GM21717 (cell line): ENCODE measurements around the gene SRGAP3.

Experiments used
- ATAC-seq: cut with Tn5 transposase; IDR thresholded peaks from one replicate; pipeline ENCODE4 v1.9.1; 2021; ENCODE audit warnings: mild to moderate bottlenecking, moderate library complexity; ENCODE audit not compliant: unreplicated experiment

Gene SRGAP3

DNA sequence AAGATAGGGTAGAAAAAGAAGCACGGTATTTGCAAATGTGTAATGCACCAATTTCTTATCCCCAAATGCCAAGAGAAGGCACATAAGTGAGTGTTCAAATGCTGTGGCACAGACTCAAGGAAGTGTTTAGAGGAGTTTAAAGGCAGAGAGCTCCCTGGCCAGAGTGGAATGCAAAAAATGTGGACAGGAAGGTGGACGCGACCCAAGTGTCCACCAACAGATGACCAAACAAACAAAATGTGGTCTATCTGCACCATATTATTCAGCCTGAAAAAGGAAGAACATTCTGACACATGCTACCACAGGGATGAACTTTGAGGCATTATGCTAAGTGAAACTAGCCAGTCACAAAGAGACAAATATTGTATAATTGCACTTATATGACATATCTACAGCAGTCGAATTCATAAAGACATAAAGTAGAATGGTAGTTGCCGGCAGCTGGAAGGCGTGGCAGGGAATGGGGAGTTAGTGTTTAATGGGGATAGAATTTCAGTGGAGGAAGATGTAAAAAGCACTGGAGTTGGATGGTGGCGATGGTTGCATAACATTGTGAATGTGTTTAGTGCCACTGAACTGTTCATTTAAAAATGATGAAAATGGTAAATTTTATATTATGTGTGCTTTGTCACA lies 126.6 kb downstream of the SRGAP3 start:
- no peak for ATAC-seq

DNA sequence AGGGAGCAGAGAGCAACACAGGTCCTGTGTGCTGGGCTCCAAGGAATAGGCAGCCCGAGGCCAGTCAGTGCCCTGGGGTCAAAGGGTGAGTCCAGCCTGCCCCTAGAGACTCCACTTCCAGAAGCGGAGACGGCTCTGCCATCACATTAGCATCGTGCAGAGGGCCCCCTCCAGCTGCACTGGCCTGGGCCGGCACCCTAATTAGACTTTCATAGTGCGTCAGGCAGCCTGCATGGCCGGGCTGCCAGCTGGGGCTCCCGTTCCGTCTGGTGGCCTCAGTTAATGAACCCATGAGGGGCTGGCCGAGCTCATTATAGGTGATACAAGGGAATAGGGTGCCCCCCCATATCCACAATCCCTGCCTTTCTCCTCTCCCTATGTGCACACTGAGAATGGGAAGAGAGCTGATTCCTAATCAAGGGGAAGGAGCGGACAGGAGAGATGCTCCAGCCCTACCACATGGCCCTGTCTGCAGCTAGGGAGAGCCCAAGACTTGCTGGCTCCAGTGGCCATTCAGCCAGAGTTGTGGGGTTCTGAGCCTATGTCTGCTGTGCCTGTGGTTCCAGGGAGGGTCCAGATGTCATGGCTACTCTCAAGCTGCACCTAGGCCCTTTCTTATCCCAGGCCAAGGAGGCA lies 128.0 kb downstream of the SRGAP3 start:
- ATAC-seq = no peak

DNA sequence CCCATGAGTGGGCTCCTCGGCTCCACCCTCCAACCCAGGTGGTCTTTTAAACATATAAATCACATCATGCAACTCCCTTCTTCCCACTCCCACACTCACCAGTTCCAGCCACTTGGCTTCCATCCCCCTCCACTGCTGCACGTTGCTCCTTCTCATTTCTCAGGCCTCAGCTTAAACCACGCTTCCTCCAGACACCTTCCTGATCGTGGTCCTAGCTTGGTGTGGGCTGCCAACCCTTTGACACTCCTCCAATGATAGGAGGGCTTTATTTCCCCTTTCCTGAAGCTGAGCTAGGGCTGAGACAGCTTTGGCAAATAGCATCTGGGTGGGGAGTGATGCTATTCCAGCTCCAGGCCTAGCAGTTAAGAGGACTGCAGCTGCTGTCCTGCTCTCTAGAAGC lies 130.1 kb downstream of the SRGAP3 start:
- ATAC-seq = no peak

DNA sequence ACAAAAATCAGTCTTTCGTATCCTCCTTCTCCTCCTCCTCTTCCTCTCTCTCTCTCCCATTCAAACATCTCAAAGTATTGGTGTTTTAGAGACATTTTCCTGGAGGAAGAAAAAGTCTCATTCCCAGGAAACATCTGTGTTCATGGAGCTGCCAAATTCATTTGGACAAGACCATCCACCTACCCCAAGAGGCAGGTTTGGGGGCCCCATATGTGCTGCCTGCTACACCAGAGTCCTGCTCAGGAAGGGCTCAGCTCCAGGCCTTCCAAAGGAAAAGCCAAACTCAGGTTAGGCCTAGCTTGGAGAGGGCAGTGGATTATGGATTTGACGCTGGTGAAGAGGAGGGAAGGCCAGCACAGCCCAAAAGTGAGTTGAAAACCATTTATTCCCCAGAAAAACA lies 131.2 kb downstream of the SRGAP3 start:
- ATAC-seq = no peak

DNA sequence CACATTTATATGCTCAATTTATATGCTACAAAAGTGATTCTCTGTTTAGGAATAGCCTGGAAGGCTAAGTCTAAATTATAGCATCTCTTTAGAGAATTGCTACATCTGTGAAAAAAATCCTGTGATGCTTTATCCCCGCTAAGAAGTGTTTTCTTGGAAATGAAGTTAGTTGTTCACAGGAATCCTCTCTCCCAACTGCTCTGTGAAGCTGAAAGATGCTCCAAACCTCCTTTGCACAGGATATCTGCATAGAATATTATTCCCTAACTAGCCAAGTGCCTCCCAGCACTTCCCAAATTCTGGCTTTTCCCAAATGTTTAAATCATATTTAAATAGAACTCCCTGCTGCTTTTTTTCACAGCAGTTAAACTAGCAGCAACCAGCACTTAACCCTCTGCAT lies 132.2 kb downstream of the SRGAP3 start:
- no peak for ATAC-seq

DNA sequence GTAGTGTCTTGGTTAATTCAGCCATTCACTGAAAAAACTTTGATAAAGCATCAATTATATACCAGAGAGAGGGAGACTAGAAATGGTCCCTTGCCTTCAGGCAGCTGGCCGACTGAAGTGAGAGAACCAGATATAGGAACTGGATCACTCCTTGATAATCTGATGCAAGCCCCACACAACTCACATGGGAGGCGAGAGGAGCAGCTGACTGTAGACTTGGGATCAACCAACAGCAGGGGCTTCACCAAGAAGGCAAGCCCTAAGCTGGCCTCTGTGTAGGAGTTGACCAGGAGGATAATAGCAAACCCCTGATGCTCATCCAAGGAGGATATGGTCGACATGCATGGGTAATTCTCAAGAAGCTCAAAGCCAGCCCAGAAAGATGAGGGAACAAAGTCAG lies 133.1 kb downstream of the SRGAP3 start:
- ATAC-seq = no peak

DNA sequence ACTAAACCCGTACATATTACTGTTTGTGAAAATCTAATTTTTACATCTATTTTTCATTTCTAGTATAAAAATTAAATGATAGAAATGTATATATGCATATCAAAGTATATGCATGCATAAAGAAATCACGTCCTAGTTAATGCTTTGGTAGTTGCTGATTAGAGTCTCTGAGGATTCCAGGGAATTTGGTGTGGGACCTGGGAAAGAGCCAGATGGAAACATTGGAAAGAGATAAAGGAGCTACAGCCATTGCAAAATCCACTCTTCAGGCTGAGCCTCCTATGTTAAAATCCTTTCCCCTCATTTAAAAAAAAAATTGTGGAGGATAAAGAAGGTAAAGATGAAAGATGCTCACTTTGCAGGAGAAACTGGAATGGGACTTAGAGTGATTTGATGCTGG lies 134.1 kb downstream of the SRGAP3 start:
- ATAC-seq = no peak

DNA sequence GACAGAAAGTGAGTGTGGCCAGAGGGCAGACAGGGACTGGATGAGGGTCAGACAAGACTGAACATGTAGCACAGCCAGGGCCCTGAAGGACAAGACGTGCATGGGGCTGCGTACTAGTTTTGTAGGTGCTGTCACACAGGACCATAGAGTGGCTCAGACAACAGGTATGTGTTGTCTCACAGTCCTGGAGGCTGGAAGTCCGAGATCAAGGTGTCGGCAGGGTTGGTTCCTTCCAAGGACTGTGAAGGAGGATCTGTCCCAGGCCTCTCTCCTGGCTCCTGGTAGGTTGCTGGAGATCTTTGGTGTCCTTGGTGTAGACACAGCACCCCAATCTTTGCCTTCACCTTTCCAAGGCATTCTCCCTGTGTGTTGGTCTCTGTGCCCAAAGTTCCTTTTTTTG lies 136.4 kb downstream of the SRGAP3 start:
- no peak for ATAC-seq

DNA sequence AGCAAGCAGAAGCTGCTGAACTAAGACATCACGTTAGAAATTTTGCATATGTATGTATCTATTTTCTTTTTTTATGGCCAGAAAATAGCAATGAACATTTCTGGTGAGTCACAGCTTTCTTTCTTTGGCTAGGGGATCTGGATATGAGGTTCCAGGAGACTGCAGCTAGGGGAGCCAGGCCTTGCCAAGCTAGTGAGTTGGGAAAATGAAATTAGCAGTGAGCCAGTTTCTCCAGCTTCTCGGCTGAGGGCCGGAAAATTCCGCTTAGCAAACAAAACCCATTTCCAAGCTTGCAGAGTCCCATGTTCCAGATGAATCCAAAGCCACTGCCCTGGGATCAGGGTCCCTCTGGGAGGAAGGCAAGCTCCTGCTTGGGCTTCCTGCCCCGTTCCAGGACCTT lies 137.6 kb downstream of the SRGAP3 start:
- no peak for ATAC-seq

DNA sequence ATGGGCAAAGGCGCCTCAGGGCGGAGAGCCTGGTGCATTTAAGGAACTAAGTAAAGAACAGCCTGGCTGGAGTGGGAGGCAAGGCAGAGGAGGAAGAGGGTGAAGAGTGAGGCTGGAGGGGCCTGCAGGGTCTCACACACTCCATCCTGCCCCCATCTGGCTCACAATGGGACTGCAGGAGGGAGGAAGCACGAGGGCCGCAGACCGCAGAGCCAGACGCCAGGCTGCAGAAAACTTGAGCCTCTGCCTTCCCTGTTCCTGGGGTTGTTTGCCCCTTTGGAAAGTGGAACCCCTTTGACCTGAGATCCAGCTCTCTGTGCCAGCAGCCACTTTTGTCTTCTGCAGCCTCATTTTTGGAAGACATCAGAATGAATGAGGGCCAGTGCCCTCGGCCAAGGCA lies 138.0 kb downstream of the SRGAP3 start:
- ATAC-seq = no peak

DNA sequence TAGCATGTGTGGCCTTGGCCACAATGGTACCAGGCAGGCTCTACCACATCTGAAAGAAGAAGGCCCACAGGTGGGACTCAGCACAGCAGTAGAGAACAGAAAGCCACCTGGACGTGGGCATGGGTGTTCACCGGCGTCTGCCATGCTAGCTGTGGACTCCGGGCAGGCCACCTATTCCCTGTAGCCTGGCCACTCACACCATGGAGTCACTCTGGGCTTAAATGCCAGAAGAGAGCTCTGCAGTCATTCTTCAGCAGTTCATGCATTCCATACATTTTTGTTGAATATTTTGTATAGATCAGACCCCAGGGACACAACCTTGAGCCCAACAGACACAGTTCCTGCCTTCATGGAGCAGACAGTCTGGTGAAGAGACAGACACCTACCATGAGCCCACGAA lies 138.6 kb downstream of the SRGAP3 start:
- ATAC-seq = no peak

DNA sequence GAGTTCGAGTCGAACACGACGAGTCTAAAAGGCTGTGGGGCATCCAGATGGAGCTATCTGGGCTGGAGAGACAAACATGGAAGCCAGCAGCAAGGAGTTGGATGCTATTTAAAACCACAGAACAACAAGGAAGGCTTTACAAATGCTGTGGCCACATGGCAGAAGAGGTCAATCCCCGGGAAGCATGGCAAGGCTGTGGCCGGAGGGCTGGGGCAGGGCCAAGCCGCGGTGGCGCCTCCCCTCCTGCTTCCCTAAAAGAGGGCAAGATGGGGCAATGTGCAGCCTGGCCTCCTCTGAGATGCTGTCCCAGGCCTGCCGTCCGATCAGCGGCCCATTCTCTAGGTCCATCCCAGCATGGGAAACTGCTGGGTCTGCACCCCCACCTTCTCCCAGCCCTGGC lies 139.1 kb downstream of the SRGAP3 start:
- no peak for ATAC-seq

DNA sequence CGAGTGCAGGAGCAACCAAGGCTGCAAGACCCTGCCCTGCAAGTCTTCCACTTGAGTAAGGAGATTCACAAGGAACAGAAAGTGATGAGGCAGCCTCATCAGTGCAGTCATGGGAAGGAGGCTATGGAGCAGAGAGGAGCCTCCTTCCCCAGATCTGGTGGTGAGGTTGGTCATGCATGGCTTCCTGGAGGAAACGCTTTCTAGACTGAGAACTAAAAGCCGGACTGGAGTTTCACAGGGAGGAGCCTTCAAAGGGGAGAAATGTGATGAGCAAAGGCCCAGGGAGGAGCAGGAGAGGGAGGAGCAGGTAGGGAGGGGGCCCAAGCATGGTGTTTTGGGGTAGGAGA lies 139.9 kb downstream of the SRGAP3 start:
- ATAC-seq = no peak

DNA sequence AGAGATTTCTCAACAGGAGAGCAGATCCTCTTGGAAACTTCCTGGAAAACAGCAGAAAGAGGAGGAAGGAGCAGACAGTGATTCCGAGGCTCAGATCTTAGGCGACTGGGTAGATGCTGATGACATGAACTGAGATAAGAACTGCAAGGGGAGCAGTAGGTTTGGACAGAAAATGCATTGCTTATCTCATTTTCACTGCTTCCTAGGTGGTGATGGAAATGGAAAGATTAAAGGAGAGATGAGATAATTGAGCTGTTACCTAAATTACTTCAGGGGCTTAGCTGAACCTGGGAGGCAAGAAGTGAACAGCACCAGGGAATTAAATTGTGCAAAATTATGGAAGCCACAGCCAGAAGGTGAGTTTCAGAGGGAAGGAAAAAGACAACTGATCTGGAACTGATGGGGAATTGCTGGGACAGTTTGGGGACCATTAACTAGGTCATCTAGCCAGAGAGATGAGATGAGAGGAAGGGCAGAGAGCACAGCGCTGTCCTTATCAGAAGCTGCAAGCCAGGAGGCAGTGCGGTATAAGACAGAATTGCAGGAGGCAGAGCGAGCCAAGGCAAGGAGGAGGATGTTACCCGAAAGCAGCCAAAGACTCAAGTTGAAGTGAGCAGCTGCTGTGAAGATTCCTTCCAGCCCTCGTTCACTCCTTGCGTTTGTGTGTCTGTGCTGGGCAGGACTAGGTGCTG lies 140.4 kb downstream of the SRGAP3 start:
- ATAC-seq = no peak

DNA sequence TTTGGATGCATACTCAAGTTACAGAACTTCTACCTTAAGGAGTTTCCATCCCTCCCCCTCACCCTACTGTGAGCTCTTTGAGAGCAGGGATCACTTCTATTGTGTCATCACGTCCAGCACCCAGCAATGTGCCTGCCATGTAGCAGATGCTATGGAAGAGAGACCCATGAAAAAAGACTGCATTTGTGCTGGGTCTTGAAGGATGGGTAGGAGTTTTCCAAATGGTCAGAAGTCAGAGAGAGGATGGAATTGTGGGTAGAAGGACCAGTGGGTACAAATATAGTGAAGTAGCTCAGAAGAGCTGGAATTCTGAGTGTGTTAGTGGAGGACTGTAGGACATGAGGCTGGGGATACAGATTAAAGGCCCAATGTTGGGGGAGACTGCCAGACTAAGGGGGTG lies 141.7 kb downstream of the SRGAP3 start:
- no peak for ATAC-seq

DNA sequence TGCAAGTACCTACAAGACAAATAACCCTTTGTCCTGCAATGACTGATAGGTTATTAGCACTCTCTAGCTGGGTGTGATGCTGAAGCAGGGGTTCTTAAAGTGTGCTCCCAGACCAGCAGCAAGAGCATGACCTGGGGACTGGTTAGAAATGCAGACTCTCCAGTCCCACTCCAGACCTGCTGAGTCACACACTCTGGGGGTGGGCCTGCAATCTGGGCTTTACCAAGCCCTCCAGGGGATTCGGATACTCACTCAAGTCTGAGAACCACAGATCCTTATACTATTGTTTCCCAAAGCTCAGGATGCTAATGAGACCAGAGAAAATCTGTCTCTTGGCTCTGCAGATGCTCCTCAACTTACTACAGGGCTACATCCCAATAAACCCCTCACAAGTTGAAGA lies 144.0 kb downstream of the SRGAP3 start:
- ATAC-seq = no peak

DNA sequence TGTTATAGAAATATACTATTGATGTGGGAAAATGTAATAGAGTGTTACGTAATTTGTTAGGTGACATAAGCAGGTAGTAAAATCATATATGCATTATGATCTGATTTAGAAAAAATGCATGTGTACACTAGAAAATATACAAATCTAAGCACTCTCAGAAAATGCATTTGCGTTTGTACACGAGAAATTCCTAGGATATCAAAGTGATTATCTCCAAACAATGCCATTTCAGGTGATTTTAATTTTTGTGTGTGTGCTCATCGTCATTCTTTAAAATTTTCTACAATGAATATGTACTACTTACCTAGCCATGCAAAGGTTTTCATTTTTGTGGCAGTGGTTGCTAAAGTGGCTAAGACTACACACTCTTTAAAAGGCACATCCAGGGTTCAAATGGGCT lies 145.3 kb downstream of the SRGAP3 start:
- ATAC-seq = no peak

DNA sequence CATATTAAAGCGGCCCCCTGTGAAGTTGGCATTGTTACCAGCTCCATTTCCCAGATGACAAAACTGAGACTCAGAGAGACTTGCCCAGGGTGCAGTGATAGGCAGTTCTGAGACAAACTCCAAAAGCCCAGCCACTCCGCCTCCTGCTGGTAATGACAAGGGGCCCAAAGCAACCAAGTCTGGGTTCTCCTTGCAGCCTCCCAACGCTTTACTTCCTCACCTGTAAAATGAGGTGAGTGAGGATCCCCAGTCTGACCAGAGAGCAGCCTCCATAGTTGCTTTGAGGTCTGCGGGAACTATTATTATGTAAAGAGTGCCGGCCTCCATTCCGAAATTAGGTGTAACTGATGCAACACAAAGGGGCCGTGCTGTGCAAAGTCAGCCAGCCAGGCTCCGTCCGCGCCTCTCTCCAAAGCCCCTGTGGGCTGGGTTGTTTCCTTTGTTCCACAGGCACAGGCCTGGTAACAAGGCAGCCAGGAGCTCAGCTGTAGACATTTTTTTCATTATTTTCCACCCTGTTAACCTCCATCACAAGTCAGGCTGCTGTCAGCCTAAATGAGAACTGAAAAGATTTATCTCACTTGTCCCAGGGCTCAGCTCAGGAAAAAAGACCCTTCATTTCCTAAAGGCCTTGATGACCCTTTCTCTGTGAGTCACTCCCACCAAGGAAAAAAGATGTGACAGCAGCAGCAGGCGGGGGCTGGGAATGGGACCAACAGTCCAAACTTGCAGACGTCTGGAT lies 147.0 kb downstream of the SRGAP3 start:
- ATAC-seq = no peak

DNA sequence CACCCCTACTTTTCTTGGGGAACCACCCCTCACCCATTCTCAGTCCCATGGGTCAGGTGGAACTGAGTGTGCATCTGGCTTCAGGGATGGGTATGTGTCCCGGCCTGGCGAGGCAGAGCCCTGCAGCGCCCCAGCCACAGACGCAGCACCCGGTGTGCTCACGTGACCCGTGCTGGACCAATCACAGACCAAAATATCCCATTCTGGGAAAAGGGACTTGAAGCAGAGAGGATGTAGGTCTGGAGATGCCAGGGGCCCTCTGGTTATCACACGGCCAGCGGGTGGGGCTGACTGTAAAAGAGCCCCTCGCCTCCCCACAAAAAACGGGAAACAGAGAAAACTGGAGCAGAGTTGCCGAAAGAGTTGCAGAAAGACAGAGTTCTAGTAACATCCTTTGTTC lies 148.2 kb downstream of the SRGAP3 start:
- no peak for ATAC-seq

DNA sequence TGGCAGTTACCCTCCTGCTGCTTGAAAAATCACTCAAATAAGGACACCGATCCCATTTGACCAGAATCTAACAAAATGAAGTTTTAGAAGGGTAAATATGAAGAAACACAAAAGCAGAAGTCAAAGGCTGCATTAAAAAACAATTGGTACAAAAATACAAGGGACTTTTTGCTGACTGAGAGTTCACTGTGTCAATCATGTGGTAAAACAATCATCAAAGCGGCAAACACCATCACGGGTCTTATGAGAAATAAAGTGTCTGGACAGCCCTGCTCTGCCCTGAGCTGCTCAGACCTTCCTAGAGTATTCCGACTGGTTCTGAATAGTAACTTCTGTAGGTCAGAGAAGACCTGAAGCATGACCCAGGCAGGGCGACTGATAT lies 148.9 kb downstream of the SRGAP3 start:
- ATAC-seq = no peak

DNA sequence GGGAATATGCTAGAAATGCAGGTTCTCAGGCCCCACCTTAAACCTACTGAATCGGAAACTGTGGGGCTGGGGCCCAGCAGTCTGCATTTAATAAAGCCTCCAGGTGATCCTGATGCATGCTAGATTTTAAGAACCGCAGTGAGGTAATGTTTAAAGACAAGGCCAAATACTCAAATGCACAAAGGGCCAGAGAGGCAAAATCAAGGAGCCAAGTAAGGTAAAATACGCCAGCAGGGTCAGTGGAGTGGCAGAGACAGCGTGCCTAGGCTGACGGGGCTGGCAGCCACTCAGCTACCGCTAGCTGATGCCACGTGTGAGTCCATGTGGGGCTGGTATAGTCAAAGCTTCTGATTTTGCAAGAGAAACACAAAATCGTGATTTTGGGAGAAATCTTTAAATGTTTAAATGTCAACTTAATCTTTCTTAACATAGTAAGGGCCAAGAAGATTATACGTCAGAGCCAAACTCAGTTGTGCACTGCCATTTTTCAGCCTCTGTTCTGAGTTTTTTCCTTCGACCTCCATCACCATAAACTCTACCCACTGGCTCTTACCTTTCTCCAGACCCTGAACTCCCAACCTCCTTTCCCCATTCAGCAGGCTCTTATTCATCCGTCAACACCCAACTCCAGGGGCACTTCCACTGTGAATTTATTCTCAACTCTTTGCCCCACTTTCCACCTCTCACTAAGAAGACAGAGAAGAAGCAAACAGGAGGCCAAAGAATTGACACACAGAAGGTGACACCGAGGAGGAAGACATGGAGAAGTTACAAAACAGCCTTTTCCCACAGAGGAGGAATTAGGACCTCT lies 149.5 kb downstream of the SRGAP3 start:
- no peak for ATAC-seq
